GM21515 (cell line): Measurements from ENCODE around the gene ADAMTS9.

Experiments
- ATAC-seq: cut with Tn5 transposase; IDR thresholded peaks from one replicate; pipeline ENCODE4 v1.9.1; 2021; ENCODE audit not compliant: unreplicated experiment

The ADAMTS9 gene

DNA sequence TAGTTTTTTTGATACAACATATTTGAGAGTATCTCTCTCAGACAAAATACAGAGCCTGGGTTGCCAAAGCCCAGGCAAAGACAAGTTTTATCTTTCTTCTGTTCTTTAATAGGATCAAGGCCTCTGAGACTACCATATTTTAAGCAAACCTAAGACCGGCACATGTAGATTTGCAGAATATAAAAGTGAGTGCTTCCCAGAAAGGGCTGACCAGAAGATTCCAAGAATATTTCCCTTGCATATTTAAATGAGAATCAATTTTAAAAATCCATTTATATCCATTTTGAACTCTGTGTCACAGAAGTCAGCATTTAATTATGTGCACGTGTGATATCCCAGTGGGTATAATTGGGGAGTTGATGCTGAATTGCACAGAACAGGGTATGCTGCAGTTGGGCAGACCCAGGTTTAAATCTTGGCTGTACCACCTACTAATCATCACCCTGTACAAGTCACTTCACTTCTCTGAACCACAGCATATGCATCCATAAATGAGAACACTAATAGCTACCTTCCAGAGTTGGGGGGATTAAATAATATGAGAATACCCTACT is 191.9 kb downstream of the ADAMTS9 start:
- no peak for ATAC-seq

DNA sequence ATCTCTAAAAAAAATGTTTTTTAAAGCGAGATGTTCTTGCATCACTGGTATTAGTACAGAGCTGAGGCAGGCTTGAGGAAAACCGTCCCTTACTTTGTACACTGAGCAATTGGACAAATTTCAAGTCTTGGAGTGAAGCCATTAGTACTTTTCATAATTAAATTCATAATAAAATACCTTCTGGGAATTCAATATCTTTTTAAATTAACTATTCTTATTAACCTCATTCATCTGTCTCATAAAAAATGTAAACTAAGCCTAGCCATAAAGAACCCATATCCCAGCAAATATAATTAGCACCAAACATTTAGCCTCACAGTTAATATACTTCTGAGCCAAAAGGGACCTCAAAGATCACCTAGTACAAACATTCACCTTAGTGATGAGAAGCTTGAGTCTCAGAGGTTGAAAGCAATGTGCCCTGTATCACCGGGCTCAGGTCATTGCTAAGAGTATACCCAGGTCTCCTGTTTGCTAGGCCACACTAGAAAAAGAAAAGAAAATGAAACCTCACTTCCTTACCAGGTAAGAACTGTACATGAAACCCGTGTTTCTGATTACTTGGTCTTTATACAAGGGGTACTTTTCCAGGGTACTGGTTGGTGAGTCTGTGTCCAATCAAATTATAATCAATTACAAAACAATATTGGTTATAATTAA is 192.5 kb downstream of the ADAMTS9 start:
- no peak for ATAC-seq

DNA sequence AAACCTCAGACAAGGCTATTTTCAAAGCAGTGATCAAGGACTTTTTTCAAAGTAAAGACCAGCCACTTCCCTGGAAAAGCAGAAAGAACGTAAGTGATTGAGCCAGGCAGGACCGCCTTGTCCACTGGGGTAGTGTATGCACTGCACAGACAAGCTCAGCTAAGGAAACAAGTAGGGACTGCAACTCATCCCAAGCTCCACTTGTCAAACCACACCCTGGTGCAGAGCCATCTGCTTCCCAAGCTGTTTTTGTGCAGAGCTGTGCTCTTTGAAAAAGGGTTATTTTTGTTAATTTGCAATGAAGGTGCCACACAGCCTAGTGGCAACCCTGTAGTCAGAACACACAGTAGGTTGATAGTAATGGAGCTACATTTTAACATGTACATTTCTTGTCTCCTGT is 193.3 kb downstream of the ADAMTS9 start:
- ATAC-seq = no peak

DNA sequence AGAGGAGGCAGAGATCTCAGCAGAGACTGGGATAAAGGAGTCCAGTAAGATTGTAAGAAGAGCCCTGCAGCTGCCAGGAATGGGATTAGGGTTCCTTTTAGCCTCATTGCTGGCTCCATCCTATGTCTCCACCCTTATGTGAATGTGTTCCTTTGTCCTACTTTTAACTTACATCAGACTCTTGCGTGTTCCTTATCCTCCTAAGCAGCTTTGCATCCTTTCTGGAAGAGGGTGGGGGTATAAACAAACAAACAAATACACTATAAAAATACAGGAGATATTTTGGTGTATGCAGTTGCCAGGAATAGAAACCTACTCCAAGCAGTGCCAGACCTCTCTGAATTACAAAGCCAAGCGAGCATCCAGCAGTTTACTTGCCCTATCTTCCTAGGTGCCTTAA is 194.7 kb downstream of the ADAMTS9 start:
- ATAC-seq = no peak

DNA sequence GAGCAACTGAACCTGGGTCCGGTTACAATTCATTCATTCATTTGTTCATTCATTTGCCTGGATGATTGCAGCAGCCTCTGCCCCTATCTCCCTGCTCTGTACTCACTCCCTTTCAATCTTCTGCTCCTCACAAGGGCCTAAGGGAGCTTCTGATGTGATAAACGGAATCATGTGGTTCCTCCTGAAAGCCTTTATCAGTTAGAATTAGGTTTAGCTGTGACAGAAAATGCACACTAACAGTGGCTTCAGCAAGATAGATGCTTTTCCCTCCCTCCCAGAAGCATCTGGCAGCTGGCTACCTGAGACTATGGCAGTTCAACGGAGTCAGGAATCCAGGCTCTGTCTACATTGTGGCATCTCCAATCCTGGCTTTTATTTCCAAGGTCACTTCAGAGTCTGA is 196.0 kb downstream of the ADAMTS9 start:
- no peak for ATAC-seq

- ATAC-seq = no peak
Measured at GRCh38 chr3:64490180-64490724, 197.5 kb downstream of the ADAMTS9 start.

DNA sequence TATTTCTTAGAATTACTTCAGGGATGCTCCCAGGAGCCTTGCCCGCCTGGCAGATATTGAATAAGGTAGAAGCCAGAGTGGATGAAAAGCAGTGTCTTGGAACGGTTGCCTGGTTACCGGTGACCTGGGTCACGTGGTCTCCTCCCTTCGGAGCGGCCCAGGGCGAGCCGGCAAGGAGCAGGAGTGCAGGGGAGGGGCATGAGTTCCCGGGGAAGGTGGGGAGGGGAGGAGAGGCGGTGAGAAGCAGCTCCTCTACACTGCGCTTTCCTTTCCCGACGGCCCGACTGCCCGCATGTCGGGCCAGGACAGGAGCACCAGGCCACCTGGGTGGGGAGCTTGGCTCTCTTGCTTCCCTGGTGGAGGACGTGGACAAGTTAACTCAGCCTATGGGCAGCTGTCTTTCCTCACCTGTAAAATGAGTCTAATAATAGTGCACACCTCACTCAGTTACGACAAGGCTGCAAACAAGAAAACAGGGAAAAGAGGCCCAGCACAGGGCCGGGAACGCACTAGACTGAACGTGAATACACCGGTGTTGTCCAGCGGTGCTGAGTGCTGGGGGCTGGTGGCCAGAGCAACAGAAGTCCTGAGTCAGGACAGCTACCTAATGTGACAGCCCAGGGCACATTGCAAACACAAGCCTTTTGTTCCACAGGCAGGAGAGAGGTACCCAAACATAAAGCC is 198.3 kb downstream of the ADAMTS9 start:
- no peak for ATAC-seq

DNA sequence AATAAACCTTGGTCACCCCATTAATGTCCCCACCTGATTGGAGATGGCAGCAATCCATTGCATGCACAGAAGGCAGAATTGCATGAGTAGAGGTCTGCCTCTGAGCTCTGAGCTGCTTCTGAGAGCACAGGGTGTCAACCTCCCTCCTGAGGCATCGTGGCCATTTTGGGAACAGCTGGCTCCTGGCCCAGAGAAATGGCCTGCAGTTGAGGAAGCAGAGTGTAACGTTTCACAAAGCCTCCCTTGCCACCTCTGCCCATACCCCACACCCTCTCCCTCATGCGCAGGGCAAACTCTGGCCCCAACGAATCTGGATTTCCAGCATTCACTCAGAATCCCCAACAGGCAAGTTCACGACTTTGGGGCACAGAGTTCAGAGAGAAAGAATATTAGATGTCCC is 198.9 kb downstream of the ADAMTS9 start:
- ATAC-seq = no peak

GRCh38 chr3:64484289-64484992 is 203.4 kb downstream of the ADAMTS9 start:
- peak; percentile 99 for ATAC-seq

DNA sequence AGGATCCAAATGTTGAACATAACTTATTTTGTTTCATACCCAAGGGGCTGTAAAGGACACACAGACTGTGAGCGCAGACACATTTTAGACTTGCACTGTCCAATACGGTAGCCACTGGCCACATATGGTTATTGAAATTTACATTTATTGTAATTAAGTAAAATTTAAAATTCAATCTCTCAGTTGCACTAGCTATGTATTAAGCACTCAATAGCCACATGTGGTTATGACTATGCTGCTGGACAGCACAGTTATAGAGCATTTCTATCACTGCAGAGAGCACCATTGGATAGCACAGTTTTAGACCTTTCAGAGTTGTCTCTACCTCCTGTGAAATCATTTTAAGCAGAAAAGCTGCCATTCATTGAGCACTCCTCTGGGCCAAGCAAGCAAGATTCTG is 204.3 kb downstream of the ADAMTS9 start:
- ATAC-seq = no peak

DNA sequence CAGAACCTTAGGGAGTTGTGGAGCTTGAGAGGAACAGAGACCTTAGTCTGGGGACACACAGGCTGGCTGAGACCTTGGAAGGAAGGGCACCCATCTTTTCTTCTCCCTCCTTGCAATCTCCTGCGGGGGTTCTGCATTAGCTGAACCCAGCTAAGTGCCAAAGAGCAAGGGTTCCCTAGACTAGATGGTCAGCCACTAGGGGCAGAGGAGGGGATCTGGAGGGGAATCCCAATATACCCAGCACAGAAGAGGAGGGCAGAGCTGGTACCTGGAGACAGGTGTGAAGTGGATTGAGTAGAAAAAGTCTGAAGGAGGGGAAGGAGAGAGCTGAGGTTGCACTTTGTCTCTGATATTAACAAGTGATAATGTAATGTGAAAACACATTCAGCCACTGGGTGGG is 212.8 kb downstream of the ADAMTS9 start:
- ATAC-seq = no peak

DNA sequence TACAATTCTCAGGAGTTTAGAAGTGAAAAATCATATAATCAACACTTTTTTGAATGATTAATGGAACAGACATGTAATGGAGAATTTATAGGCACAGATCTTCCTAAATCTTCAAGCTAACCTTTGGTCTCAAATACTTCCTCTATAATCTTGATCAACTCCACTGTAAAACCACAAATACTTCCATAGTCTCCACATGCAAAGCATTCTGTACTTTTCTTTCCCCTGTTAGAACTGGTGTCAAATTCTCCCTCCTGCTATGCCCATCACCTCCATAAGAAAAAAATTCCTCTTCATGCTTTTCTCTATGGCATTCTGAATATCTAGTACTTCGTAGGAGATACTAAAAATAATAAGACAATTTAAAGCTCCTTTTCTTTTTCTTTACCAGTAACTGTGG is 214.3 kb downstream of the ADAMTS9 start:
- no peak for ATAC-seq

DNA sequence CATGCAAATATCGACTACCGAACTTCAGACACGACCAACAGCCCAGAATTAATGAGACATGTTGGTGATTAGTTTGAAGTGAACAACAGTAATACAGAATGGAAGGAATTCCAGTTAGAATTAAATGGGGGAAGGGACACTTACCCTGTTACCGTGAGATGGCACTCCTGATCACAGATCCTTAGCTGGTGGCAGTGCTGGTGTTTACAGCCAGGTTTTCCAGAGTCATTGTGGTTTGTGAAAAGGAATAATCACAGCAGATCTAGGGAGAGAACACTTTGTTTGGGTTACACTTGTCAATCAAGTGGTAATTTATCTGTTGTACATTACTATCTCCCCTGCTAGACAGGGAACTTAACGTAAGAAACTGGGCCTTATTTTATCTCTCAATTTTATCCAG is 217.4 kb downstream of the ADAMTS9 start:
- no peak for ATAC-seq

GRCh38 chr3:64467255-64467944 is 220.4 kb downstream of the ADAMTS9 start:
- ATAC-seq = no peak
